Astrocyte (in vitro differentiated cells and primary cell): ENCODE results near the gene RTL1.

ENCODE experiments used
- EZH2 ChIP-seq: IDR thresholded peaks from 2 replicates; pipeline ENCODE4 v1.6.1; 2012; ENCODE audit warnings: mild to moderate bottlenecking, low read length, inconsistent platforms; ENCODE audit not compliant: insufficient read depth
- TF ChIP-seq, protein P1 (sequence below): IDR thresholded peaks from 2 replicates; pipeline ENCODE4 v1.5.1; 2011; ENCODE audit warnings: low read depth, mild to moderate bottlenecking, inconsistent platforms, low read length, moderate library complexity; ENCODE audit not compliant: insufficient read depth

DNA sequence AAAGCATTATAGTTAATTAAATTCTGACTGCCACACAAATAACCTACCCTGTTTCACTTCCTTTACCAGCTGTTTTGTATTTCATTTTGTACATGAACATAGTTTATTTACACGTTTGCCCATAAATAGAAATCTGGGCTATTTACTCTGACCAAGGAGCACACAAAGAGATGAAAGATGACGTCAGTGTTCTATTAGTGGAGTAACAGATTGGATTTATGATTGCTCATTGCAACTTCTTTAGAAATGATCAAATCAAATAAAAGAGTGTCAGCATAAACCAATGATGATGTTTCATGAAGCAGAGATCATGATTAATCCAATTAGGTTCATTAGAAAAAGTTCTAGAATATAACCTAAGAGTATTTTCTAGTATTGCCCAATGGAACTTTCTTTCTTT, 12.0 kb upstream of the RTL1 start:
- no peak for TF ChIP-seq EZH2
- TF ChIP-seq, protein P1, sequence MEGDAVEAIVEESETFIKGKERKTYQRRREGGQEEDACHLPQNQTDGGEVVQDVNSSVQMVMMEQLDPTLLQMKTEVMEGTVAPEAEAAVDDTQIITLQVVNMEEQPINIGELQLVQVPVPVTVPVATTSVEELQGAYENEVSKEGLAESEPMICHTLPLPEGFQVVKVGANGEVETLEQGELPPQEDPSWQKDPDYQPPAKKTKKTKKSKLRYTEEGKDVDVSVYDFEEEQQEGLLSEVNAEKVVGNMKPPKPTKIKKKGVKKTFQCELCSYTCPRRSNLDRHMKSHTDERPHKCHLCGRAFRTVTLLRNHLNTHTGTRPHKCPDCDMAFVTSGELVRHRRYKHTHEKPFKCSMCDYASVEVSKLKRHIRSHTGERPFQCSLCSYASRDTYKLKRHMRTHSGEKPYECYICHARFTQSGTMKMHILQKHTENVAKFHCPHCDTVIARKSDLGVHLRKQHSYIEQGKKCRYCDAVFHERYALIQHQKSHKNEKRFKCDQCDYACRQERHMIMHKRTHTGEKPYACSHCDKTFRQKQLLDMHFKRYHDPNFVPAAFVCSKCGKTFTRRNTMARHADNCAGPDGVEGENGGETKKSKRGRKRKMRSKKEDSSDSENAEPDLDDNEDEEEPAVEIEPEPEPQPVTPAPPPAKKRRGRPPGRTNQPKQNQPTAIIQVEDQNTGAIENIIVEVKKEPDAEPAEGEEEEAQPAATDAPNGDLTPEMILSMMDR = no peak
